GM21528 (cell line): Measurements from ENCODE around the gene SDHB.

ENCODE experiments used
- ATAC-seq: cut with Tn5 transposase; IDR thresholded peaks from one replicate; pipeline ENCODE4 v1.9.1; 2021; ENCODE audit warnings: mild to moderate bottlenecking, moderate library complexity; ENCODE audit not compliant: unreplicated experiment, low FRiP score

Gene SDHB

DNA sequence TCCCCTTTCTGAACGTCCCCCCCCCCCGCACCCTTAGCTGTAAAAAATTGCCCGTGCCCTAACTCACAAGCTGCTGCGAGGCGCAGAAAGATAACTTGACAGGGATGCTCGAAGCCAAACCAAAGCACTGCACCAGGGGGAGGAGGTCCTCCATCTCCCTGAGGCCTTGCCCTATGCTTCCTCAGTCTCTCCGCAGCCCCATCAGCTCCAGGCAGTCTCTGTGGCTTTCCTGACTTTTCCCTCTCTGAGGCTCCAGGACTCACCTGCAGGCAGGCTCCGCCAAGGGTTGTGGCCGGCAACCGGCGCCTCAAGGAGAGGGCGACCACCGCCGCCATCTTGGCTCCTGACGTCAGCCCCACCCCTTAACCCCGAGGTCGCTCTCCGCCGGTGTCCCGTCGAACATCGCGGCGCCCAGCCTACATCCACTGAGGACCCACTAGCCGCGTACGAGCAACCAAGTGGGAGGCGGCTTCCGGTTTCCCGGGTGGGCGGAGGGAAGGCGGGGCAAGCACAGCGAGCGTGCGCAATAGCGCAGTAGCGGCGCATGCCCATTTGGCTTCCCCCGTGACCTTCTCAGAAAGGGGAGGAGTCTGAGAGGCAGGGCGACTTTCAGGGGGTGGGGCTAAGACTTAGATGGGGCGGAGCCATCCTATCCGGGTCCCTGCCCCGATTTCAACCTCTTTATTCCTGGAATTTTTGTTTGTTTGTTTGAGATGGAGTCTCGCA is at the start of gene SDHB:
Gene SDHB (minus strand): TSS at position 348 of the 726 bp plus-strand sequence. CDS start 13 bp downstream, at position 335.
- ATAC-seq: peak; percentile 95

DNA sequence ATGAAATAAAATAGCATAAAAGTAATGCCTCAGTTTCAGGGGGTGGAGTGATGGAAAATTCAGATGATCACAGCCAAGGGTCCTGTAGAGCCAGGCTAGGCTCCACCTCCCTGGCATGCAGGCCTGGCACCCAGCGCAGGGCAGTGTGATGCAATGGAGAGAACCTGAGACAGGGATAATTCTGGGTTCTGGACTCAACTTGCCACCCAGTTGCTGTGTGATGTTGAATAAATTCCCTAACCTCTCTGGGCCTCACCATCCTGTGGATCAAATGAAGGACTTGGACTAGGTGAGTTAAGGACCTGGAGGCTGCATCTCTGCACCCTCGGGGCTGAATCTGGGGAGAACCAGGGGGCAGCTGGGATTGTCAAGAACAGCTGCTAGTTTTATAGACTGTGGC is 48.4 kb upstream of the SDHB start:
- ATAC-seq: no peak

DNA sequence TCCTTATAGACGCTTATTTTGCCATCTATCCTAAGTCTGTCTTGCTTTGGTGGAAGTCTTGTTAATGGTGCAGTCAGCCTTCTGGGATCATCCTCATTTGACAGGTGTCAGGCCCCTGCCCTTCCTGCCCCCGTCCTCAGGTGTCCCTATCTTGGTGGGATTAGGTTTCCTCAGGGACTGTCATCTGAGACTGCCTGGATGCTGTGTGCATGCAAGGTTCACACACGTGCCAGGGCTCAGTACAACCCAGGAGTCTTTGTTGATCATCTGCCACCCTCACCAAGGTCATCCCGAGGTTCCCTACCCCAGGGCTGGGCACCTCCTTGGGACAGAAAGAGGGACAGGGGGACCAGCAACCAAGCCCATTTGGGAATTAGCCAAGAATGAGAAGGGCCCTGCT is 47.4 kb upstream of the SDHB start:
- ATAC-seq: no peak

- ATAC-seq: no peak
Measured at GRCh38 chr1:17099616-17100340, 45.9 kb upstream of the SDHB start.

DNA sequence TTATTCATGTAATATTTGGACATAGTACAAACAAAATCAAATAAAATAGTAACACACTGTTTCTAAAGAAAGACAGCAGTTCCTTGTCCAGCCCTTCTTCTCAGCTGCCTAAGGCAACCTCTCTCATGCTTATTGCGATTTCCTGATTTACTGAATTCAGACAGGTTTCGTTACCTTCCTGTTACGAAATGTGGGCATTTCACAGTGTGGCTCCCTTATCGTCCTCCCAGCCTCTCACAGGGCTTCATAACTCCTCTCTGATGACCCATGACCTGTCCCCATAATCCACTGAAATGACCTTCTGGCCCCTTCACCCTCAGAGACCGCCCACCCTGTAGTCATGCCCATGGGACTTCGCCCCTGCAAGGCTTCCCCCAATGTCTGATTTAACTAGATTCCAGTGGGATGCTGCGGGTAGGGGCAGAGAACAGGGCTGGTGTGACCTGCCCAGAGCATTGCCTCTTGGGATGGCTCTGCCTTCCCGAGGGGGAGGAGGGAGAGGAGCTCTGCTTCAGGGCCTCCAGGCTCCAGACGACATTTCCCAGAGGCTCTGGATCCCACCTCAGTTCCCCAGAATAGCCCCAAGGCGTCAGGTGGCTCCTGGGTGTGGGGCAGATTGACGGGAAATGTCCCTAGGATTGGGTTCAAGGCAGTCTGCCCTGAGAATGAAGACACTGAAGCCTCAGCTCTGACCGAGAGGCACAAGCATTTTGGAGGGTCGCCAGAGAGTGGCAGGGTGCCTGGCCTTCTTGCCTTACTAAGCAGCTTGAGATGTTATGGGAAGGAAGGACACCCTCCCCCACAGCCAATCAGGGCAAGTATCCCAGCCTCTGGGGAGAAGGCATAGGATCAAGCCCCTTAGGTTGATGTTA is 44.9 kb upstream of the SDHB start:
- no peak for ATAC-seq

GRCh38 chr1:17097787-17098186 is 44.0 kb upstream of the SDHB start:
- no peak for ATAC-seq

DNA sequence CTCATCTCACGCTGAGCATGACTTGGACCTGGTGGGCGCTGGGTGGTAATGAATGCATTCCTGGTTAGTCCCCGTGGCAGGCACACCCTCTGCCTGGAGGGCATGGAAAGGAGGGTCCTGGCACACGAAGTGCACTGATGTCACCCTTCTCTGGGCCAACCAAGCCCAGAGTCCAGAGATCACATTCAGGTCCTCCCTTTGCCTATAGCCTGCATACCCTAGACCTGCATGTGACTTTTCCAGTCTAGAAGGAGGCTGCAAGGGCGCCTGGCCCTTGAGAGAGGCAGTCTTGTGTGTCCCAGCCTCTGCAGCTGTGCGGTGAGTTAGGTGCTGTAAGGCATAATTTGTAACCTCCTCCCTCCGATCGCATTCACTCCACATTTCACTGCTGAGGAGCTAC is 43.3 kb upstream of the SDHB start:
- no peak for ATAC-seq

DNA sequence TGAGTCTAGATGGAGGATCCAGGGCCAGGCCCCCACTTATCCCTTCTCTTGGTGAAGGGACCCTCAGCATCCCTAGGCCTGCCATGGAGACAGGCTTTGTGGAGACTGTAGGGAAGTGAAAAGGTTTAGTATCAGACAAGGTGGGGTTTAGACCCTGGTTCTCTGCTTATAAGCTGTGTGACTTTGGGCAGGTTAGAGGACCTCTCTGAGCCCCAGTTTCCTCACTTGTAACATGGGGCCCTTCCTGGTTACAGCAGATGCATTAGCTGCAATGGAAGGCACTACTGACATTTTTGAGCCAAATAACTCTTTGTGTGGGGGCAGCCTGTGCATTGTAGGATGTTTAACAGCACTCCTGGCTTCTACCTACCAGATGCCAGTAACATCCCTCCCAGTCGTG is 42.8 kb upstream of the SDHB start:
- no peak for ATAC-seq

GRCh38 chr1:17095141-17095540 is 41.3 kb upstream of the SDHB start:
- ATAC-seq: no peak

GRCh38 chr1:17094664-17095063 is 40.8 kb upstream of the SDHB start:
- ATAC-seq: no peak

- ATAC-seq: no peak
Measured at GRCh38 chr1:17093822-17094393, 40.1 kb upstream of the SDHB start.

- ATAC-seq: no peak
Measured at GRCh38 chr1:17091252-17091651, 37.4 kb upstream of the SDHB start.

DNA sequence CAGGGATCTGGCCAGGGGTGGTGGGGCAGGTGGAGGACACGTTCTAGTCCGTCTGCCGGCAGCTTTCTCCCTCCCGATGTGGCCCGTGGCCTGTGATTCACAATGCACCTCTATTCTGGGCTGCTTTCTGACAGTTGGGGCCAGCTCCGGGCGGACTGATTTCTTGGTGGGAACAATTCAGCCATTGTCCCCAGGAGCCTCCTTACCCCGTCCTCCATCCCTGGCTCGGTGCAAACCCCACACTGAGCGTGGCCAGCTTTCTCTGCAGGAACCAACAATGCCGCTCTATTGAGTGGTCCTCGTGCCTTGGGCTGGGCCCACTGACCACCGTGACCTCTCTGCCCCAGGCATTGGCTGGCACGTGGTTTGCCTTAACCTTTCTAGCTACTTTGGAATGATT is 35.7 kb upstream of the SDHB start:
- ATAC-seq: no peak

- ATAC-seq: no peak
Measured at GRCh38 chr1:17086751-17087150, 32.9 kb upstream of the SDHB start.

GRCh38 chr1:17084787-17085186 is 31.0 kb upstream of the SDHB start:
- no peak for ATAC-seq

GRCh38 chr1:17082761-17083160 is 28.9 kb upstream of the SDHB start:
- ATAC-seq: no peak

- no peak for ATAC-seq
Measured at GRCh38 chr1:17081439-17081838, 27.6 kb upstream of the SDHB start.

GRCh38 chr1:17080880-17081279 is 27.0 kb upstream of the SDHB start:
- no peak for ATAC-seq

- no peak for ATAC-seq
Measured at GRCh38 chr1:17080085-17080759, 26.4 kb upstream of the SDHB start.
